Mesendoderm (in vitro differentiated cells): ENCODE results near the gene INPPL1.

Experiments
- DNase-seq: peaks from one replicate; pipeline ENCODE4 v3.0.0; 2013
- H2AK5ac ChIP-seq: 2 replicates; pipeline ENCODE4 v1.6.1; 2013; ENCODE audit warnings: low read length, inconsistent platforms
- H2BK120ac ChIP-seq: 2 replicates; pipeline ENCODE4 v1.6.1; 2013; ENCODE audit warnings: low read depth, mild to moderate bottlenecking, low read length, moderate library complexity, mixed read lengths
- H2BK15ac ChIP-seq: replicated peaks from 2 replicates; pipeline ENCODE4 v1.6.1; 2013; ENCODE audit warnings: low read depth, mild to moderate bottlenecking, moderate library complexity
- H2BK5ac ChIP-seq: 2 replicates; pipeline ENCODE4 v1.6.1; 2013; ENCODE audit warnings: low read length, inconsistent platforms
- H3K18ac ChIP-seq: 2 replicates; pipeline ENCODE4 v1.6.1; 2013; ENCODE audit warnings: mild to moderate bottlenecking, low read length, mixed read lengths
- H3K23ac ChIP-seq: one replicate; pipeline ENCODE4 v1.6.1; 2013; ENCODE audit warnings: low read length
- H3K27ac ChIP-seq: 2 replicates; pipeline ENCODE4 v1.5.1; 2013; ENCODE audit warnings: low read depth, mild to moderate bottlenecking, inconsistent platforms, low read length, moderate library complexity
- H3K27me3 ChIP-seq: 2 replicates; pipeline ENCODE4 v1.6.1; 2013; ENCODE audit warnings: low read length, control low read depth, mild to moderate bottlenecking, inconsistent platforms; ENCODE audit not compliant: insufficient read depth, poor library complexity
- H3K36me3 ChIP-seq: 2 replicates; pipeline ENCODE4 v1.6.1; 2013; ENCODE audit warnings: low read length, inconsistent platforms; ENCODE audit not compliant: control insufficient read depth, insufficient read depth
- H3K4ac ChIP-seq: one replicate; pipeline ENCODE4 v1.6.1; 2013; ENCODE audit warnings: low read depth, mild to moderate bottlenecking, low read length, moderate library complexity
- H3K4me1 ChIP-seq: 2 replicates; pipeline ENCODE4 v1.6.1; 2013; ENCODE audit warnings: low read depth, low read length, inconsistent platforms; ENCODE audit not compliant: control insufficient read depth
- H3K4me2 ChIP-seq: 2 replicates; pipeline ENCODE4 v1.6.1; 2013; ENCODE audit warnings: low read length
- H3K4me3 ChIP-seq: 2 replicates; pipeline ENCODE4 v1.5.1; 2013; ENCODE audit warnings: mild to moderate bottlenecking, low read length
- H3K56ac ChIP-seq: one replicate; pipeline ENCODE4 v1.6.1; 2013; ENCODE audit warnings: low read length
- H3K79me1 ChIP-seq: 2 replicates; pipeline ENCODE4 v1.6.1; 2013; ENCODE audit warnings: low read length, inconsistent platforms
- H3K79me2 ChIP-seq: 2 replicates; pipeline ENCODE4 v1.6.1; 2013; ENCODE audit warnings: mild to moderate bottlenecking, low read length; ENCODE audit not compliant: control insufficient read depth, insufficient read depth
- H3K9ac ChIP-seq: 2 replicates; pipeline ENCODE4 v1.6.1; 2013; ENCODE audit warnings: low read length, inconsistent platforms
- H4K5ac ChIP-seq: one replicate; pipeline ENCODE4 v1.6.1; 2013; ENCODE audit warnings: low read length
- H4K8ac ChIP-seq: one replicate; pipeline ENCODE4 v1.6.1; 2013; ENCODE audit warnings: low read depth, mild to moderate bottlenecking, control low read depth, low read length, moderate library complexity
- WGBS: extraction: QIAGEN DNeasy Blood & Tissue Kit; methylation state at CpG from one replicate; pipeline ENCODE4 v1.1.7; 2013; ENCODE audit warnings: low lambda C conversion rate, missing lambda C conversion rate; ENCODE audit not compliant: insufficient coverage; ENCODE audit errors: extremely low coverage; 5-methylcytosine and 5-hydroxymethylcytosine counted together

The INPPL1 gene

DNA sequence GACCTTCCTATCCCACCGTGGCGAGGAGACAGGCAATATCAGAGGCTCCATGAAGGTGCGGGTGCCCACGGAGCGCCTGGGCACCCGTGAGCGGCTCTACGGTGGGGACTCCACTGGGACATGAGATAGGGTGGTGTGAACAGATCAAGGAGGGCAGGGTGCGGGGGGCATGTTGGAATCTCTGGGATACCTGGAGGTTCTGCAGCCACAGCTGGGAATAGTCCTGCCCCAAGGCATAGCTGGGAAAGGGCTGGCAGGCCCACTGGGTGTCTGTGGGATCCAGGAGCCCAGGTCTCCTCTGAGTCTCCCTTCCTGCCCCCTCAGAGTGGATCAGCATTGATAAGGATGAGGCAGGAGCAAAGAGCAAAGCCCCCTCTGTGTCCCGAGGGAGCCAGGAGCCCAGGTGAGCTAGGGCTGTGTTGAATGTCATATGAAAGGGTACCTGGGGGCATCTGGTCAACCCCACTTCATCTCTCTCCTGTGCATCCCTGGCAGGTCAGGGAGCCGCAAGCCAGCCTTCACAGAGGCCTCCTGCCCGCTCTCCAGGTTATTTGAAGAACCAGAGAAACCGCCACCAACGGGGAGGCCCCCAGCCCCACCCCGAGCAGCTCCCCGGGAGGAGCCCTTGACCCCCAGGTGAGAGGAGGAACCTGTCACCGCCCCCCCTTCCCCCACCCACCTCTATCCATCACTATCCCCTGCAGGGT is 10.9 kb downstream of the INPPL1 start:
- Histone ChIP-seq H4K8ac (no peak overlapping the region), H3K9ac (no peak overlapping the region), H2BK120ac (no peak overlapping the region), H3K56ac (no peak overlapping the region), H3K36me3 (peaks cover 23% of the 10 kb centered on the region), H3K4me1 (peaks cover 10% of the 10 kb centered on the region), H3K4me2 (no peak overlapping the region), H4K5ac (no peak overlapping the region), H3K18ac (no peak overlapping the region), H3K23ac (no peak overlapping the region), H2BK15ac (no peak overlapping the region), H3K4me3 (no peak overlapping the region), H3K27ac (no peak overlapping the region), H3K79me2 (no peaks in the 10 kb centered on the region), H3K27me3 (peaks cover 6% of the 10 kb centered on the region), H2BK5ac (no peak overlapping the region), H2AK5ac (no peak overlapping the region), H3K4ac (no peak overlapping the region), H3K79me1 (no peaks in the 10 kb centered on the region)
- no CpG with 5 or more reads among the region's 17 CpGs for WGBS
- no peak for DNase-seq

DNA sequence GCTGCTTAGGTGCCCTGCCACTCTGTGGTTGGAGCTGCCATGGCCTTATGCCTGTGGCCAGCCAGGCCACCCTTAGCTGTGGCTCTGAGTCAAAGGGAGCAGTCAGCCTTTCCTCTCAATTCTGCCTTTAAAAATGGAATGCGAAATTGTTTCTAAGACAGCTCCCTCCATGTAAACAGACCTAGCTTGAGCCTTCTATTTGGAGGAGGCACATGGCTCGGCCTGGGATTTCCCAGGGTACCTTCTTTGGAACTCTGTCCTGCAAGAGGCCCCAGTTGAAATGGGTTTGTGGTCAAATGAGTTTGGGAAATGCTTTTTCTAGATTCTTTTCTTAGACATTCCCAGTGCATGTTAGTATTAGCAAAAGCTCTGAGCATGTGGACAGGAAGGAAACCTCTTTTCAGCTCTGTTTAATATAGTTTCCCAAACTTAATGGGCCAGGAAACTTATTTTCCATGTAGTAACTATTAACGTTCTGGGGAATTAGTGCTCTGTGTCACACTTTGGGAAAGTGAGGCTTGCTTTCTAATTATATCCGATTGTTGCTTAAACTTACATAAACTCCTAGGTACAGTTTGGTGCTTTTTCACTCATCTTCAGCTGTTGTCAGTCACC is 11.6 kb downstream of the INPPL1 start:
- Histone ChIP-seq H3K27ac (no peak overlapping the region), H3K79me1 (no peaks in the 10 kb centered on the region), H2BK120ac (no peak overlapping the region), H3K79me2 (no peaks in the 10 kb centered on the region), H3K4me3 (no peak overlapping the region), H3K18ac (no peak overlapping the region), H3K4me2 (no peak overlapping the region), H3K27me3 (peaks cover 11% of the 10 kb centered on the region), H3K4me1 (peaks cover 12% of the 10 kb centered on the region), H3K4ac (no peak overlapping the region), H2BK15ac (no peak overlapping the region), H3K9ac (no peak overlapping the region), H4K5ac (no peak overlapping the region), H2AK5ac (no peak overlapping the region), H3K36me3 (peaks cover 18% of the 10 kb centered on the region), H3K23ac (no peak overlapping the region), H4K8ac (no peak overlapping the region), H2BK5ac (no peak overlapping the region), H3K56ac (no peak overlapping the region)
- DNase-seq = no peak
- WGBS = no CpG with 5 or more reads among the region's 4 CpGs

DNA sequence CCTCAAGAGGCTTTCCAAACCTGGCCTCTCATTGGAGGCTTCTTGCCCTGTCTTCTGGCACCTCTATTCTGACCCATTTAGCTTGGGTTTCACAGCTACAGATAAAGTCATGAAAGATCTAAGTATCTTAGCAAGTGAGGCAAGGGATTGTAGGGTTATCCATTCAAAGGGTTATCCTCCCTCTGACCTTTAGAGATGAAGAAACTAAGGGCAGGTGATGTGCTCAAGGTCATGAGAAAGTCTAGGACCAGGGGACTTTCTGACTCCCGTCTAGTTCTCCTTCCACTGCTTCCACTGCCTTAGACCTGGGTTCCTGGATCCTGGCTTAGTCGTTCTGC is 12.2 kb downstream of the INPPL1 start:
- Histone ChIP-seq H4K5ac (no peak overlapping the region), H3K4me1 (peaks cover 12% of the 10 kb centered on the region), H3K36me3 (peaks cover 13% of the 10 kb centered on the region), H3K56ac (no peak overlapping the region), H3K79me2 (no peaks in the 10 kb centered on the region), H3K23ac (no peak overlapping the region), H3K4me2 (no peak overlapping the region), H3K27me3 (peaks cover 15% of the 10 kb centered on the region), H3K9ac (no peak overlapping the region), H3K4ac (no peak overlapping the region), H2BK120ac (no peak overlapping the region), H3K79me1 (no peaks in the 10 kb centered on the region), H2BK5ac (no peak overlapping the region), H3K18ac (no peak overlapping the region), H4K8ac (no peak overlapping the region), H2BK15ac (no peak overlapping the region), H2AK5ac (no peak overlapping the region), H3K27ac (no peak overlapping the region), H3K4me3 (no peak overlapping the region)
- no peak for DNase-seq
- WGBS = no CpG with 5 or more reads among the region's 2 CpGs

DNA sequence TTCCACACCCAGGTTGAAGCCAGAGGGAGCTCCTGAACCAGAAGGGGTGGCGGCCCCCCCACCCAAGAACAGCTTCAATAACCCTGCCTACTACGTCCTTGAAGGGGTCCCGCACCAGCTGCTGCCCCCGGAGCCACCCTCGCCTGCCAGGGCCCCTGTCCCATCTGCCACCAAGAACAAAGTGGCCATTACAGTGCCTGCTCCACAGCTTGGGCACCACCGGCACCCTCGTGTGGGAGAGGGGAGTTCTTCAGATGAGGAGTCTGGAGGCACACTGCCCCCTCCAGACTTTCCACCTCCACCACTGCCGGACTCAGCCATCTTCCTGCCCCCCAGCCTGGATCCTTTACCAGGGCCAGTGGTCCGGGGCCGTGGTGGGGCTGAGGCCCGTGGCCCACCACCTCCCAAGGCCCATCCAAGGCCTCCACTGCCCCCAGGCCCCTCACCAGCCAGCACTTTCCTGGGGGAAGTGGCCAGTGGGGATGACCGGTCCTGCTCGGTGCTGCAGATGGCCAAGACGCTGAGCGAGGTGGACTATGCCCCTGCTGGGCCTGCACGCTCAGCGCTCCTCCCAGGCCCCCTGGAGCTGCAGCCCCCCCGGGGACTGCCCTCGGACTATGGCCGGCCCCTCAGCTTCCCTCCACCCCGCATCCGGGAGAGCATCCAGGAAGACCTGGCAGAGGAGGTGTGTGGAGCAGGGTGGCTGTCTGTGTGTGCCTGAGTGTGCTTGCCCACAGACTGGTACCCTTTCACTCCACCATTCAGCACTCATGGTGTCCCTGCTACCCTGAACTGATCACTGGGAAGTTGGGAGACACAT is 12.8 kb downstream of the INPPL1 start:
- no peak overlapping the region for H2BK5ac ChIP-seq
- no peak overlapping the region for H2AK5ac ChIP-seq
- no peak for DNase-seq
- H2BK120ac ChIP-seq = no peak overlapping the region
- peaks cover 12% of the 10 kb centered on the region for H3K4me1 ChIP-seq
- WGBS = no CpG with 5 or more reads among the region's 22 CpGs
- no peak overlapping the region for H3K4me2 ChIP-seq
- no peaks in the 10 kb centered on the region for H3K79me1 ChIP-seq
- no peaks in the 10 kb centered on the region for H3K79me2 ChIP-seq
- H2BK15ac ChIP-seq = no peak overlapping the region
- no peak overlapping the region for H3K4ac ChIP-seq
- H4K8ac ChIP-seq = no peak overlapping the region
- peak overlapping the region; percentile 58 for H3K56ac ChIP-seq
- no peak overlapping the region for H4K5ac ChIP-seq
- H3K27me3 ChIP-seq = peaks cover 20% of the 10 kb centered on the region
- no peak overlapping the region for H3K4me3 ChIP-seq
- H3K18ac ChIP-seq = no peak overlapping the region
- no peak overlapping the region for H3K23ac ChIP-seq
- peaks cover 11% of the 10 kb centered on the region for H3K36me3 ChIP-seq
- peak overlapping the region; percentile 42 for H3K9ac ChIP-seq
- no peak overlapping the region for H3K27ac ChIP-seq

DNA sequence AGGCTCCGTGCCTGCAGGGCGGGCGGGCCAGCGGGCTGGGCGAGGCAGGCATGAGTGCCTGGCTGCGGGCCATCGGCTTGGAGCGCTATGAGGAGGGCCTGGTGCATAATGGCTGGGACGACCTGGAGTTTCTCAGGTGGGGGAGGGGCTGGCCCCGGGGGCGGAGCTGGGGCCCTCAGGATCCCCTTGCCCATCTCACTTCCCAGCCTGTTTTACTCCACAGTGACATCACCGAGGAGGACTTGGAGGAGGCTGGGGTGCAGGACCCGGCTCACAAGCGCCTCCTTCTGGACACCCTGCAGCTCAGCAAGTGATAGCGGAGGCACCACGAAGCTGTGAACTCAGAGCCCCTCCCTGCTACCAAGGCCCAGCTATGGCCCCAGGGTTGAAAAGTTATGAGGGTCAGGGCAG is 13.5 kb downstream of the INPPL1 start:
- Histone ChIP-seq H2BK120ac (no peak overlapping the region), H3K9ac (peak overlapping the region; percentile 42), H4K5ac (no peak overlapping the region), H3K4me2 (no peak overlapping the region), H4K8ac (no peak overlapping the region), H3K27me3 (peaks cover 25% of the 10 kb centered on the region), H3K18ac (no peak overlapping the region), H3K4me1 (peaks cover 12% of the 10 kb centered on the region), H3K79me2 (no peaks in the 10 kb centered on the region), H2AK5ac (no peak overlapping the region), H2BK5ac (no peak overlapping the region), H2BK15ac (no peak overlapping the region), H3K4me3 (no peak overlapping the region), H3K27ac (no peak overlapping the region), H3K23ac (no peak overlapping the region), H3K4ac (no peak overlapping the region), H3K56ac (peak overlapping the region; percentile 58), H3K36me3 (peaks cover 10% of the 10 kb centered on the region), H3K79me1 (no peaks in the 10 kb centered on the region)
- no CpG with 5 or more reads among the region's 16 CpGs for WGBS
- DNase-seq = peak; percentile 97
